SKM-1 (cell line): ENCODE measurements around the gene CDC42BPA.
"Not testable (repeated sequence)": the region's sequence is repeated elsewhere in the genome, so short reads cannot be mapped to it uniquely, and the experiment has no call there.

Experiments
- DNase-seq: peaks from one replicate; lab custom pipeline; 2025; ENCODE audit not compliant: unreplicated experiment; lab: John Stamatoyannopoulos, UW

Gene CDC42BPA

DNA sequence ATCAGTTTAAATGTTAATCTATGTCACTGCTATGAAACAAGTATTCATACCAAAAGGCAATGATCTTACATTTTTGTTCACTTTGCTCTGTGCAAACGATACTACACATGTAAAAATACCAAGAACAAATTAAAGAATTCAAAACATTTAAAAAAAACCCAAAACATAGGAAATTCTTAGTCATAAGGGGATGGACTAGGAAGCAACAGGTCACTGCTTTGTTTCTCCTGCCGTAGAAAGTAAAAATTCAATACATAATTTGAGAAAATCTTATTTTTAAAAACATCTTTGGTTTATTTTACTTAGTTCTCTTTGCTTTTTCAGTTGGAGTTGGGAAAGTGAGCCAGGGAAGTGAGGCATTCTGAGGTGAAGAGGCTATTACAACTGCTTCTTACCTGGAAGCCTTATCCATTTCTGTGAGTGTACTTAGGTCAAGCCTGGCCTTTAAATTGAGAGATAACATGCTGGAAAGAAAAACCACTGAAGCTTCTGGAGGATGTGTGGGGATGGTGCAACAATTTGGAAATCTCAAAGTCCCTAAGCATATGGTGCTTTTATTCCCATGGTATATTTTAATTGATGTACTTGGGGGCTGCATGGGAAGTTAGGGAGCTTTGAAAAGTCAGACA, 183.5 kb downstream of the CDC42BPA start:
- DNase-seq, result no peak

DNA sequence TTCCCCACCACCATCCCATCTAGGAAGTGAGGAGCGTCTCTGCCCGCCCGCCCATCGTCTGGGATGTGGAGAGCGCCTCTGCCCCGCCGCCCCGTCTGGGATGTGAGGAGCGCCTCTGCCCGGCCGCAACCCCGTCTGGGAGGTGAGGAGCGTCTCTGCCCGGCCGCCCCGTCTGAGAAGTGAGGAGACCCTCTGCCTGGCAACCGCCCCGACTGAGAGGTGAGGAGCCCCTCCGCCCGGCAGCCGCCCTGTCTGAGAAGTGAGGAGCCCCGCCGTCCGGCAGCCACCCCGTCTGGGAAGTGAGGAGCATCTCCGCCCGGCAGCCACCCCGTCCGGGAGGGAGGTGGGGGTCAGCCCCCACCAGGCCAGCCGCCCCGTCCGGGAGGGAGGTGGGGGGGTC, 185.6 kb downstream of the CDC42BPA start:
- DNase-seq, result not testable (repeated sequence)

DNA sequence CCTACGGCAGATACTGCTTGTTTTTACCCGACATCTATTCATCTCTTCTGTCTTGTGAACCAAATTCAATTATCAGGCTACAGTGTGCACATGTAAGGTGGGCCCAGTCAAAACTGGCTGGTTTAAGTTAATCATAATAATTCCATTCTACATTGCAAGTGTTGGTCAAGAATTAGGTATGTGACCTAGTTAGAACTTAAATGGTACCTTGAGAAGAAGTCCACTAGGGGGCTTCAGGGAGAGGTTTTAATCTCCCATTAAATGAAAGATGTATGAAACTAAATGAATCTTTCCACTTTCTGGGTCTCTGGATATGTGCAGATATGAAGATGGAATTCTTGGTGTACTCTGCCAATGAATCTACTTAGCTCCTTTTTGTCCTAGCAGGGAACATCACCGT, 187.1 kb downstream of the CDC42BPA start:
- DNase-seq, result no peak

DNA sequence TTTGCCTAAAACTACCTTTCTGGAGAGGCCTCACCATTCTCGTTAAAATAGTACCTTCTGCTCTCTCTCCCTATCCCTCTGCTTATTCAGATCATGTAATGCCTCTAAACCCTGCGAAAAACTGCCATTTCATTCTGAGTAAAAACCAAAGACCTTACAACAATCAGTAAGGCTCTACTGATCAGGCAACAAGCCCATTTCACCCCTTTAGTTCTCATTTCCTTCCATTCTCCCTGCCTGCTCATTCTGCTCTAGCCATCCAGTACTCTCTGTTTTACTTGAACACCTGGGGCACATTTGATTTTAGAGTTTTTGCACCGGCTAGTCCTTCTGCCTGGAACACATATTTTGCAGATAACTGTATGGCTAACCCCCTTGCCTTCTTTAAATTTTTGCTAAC, 190.4 kb downstream of the CDC42BPA start:
- no peak for DNase-seq

DNA sequence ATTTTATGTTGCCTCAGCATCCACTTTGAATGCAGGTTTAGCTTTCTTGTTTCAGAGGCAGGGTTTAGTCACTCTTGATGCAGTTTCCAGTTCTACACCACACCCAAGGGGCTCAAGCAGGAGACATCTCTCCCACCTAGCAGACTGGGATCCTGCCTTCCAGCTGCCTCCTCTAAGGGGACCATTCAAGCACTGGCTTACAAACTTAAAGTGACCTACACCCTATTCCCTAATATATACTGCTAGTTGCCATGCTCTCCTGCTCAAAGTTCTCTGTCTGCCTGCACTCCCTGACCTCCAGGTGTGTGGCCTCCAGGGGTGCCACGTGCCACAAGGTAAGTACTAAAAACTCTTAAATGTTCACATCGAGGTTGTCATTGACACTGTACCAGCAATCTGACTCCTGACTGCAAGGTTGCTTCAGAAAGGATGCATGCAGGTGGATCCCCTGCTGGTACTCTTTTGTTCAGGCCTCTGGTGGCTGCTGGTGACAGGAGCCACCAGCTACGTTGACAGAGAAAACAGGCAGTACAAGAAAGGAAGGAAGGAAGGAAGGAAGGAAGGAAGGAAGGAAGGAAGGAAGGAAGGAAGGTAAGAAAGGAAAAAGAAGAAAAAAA, 192.3 kb downstream of the CDC42BPA start:
- DNase-seq, result no peak

DNA sequence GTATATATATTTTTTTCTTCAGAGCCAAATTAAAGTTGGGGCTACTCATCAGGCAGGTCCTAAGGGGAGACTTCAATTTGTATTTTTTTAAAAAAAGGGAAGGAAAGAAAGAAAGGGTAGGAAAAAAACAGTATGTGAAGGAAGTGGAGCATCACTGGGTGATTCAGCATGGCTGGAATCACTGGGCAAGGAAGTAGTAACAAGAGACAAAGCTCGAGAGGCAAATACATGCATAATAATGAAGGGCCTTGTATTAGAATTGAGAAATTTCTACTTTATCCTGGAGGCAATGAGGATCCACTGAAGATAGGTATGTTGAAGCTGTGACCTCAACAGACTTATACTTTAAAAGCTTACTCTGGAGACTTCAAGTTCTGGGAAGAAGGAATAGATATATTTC, 193.8 kb downstream of the CDC42BPA start:
- no peak for DNase-seq

DNA sequence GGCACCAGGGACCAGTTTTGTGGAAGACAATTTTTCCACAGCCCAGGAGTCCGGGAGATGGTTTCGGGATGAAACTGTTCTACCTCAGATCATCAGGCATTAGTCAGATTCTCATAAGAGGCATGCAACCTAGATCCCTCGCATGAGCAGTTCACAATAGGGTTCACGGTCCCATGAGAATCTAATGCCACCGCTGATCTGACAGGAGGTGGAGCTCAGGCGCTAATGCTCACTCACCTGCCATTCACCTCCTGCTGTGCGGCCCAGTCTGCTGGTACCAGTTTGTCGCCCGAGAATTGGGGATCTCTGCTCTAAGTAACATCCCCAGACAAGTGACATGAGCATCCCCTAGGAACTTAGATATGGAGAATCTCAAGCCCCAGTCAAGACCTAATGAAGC, 197.5 kb downstream of the CDC42BPA start:
- no peak for DNase-seq

DNA sequence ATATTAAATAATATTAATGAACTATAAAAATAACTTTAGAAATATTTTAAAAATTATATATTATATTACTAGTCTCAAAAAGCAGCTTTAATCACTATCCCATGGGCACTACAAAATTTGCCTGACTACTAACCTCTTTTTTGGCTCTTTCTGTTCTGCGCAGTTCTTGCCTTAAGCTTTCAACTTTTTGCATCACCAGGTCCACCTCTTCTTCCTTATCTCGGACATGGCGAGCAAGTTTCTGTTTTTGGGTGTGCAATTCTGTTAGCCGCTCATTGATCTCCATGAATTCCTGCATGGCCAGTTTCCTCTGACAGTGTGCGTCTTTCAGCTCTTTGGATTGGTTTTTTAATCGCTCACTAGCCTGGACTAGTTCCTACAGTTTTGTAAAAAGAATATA, 205.8 kb downstream of the CDC42BPA start:
- DNase-seq, result no peak

DNA sequence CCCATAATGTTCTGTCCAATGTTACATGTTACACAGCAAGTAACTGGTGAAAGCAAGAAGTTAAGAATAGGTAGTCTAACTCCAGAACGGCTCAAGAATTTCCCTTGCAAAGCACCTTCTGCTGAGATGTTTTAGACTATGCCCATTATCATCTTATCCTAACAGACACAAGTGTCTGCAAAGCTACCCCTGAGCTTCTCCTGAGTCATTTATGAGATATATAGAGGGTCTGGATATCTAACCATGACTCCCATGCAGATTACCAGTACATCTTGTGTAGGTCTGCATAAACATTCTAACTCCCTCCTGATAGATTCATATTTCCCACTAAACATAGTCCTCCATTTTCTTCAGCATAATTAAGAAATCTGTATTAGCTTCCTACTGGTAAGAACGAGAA, 206.5 kb downstream of the CDC42BPA start:
- no peak for DNase-seq

DNA sequence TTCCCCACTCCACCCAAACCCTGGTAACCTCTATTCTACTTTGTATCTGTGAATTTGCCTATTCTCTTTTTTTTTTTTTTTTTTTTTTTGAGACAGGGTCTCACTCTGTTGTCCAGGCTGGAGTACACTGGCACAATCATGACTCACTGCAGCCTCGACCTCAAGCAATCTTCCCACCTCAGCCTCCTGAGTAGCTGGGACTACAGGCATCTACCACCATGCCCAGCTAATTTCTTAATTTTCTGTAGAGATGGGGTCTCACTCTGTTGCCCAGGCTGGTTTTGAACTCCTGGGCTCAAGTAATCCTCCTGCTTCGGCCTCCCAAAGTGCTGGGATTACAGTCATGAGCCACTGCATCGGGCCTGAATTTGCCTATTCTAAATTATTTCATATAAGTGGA, 213.0 kb downstream of the CDC42BPA start:
- not testable (repeated sequence) for DNase-seq

DNA sequence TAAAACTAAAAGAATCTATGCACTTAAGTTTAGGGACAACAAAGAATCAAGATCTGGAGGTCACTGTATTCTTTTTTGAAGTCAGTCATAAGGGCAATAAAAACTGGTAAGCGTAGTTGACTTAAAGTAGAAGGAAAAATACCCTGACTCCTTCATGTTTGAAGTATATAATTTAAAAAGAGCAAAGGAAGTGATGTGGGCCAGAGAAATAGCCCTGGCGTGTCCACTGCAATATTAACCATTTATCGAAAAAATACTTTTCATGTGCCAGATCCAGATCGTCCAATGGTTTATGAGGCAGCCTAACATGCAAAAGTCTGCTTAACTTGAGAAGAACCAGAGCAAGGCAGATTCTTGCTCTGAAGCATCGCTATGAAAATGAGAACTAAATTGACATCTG, 216.2 kb downstream of the CDC42BPA start:
- no peak for DNase-seq

DNA sequence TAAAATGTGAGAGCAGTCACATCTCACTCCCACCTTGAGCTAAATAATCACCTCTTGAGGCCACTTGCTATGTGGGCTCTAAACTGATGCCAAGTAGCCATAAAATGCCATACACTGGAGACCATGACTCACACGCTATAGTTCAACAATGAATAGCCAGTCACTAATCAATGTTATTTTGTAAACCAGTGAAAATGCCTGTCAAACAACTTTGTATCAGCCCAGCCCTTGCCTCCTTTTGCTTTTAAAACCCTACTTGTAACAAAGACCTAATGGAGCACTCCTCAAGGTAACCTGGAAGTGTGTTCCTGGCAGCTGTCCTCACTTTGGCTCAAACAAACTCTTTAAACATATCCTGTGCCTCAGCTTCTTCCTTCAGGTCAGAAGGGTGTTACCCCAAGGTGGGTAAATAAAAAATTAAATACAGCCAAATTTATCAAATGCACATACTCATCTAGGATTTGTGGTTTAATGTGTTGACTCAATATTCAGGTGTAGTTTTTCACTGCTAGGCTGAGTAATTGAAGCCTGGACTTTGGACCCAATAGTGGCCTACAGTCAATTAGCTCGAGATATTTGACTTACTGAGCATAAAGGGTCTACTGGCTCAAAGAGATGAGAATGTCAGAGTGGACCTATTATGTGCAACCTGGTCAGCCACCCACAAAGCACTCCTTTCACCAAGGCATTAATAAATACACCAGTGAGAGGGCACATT, 223.9 kb downstream of the CDC42BPA start:
- no peak for DNase-seq

DNA sequence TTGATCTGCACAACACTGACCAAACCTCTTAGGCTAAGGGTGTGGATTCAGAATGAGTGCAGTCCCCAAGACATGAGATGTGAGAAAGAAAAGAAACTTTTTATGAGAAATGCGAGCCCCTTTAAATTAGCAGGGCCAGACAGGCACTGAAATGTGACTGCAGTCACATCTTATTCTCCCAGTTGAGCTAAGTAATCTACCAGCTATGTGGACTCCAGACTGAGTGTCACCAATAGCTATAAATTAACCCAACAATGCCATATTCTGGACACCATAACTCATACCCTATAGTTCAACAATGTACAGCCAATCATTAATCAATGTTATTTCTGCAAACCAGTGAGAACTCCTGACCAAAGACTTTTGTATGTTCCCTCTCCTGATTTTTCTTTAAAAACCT, 225.0 kb downstream of the CDC42BPA start:
- no peak for DNase-seq

DNA sequence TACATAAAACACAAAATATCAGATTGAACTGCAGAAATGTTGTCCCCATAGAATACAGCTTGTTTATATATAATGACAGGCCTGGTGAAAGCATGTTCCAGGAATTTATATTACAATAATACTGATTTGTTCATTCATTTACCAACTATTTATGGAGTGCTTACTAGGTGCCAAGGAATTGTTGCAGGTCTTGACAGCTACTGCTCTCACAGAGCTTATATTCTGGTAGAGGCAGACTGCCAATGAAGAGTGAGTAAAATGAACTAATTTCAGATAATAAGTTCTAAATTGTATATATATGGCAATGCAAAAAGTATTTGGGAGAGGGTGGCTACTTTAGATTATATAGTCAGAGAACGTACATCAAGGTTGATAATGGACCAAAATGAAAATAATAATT, 226.2 kb downstream of the CDC42BPA start:
- DNase-seq, result no peak

DNA sequence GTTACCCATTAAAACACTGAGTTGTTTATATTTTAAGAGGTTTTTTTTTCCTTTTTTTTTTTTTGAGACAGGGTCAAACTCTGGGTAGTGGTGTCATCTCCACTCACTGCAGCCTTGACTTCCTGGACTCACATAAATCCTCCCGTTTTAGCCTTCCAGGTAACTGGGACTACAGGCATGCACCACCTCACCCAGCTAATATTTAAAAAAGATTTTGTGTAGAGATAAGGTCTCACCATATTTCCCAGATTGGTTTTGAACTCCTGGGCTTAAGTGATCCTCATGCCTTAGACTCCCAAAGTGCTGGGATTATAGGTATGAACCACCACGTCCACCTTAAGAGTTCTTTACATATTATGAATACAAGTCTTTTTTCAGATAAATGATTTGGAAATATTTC, 231.7 kb downstream of the CDC42BPA start:
- DNase-seq, result no peak

DNA sequence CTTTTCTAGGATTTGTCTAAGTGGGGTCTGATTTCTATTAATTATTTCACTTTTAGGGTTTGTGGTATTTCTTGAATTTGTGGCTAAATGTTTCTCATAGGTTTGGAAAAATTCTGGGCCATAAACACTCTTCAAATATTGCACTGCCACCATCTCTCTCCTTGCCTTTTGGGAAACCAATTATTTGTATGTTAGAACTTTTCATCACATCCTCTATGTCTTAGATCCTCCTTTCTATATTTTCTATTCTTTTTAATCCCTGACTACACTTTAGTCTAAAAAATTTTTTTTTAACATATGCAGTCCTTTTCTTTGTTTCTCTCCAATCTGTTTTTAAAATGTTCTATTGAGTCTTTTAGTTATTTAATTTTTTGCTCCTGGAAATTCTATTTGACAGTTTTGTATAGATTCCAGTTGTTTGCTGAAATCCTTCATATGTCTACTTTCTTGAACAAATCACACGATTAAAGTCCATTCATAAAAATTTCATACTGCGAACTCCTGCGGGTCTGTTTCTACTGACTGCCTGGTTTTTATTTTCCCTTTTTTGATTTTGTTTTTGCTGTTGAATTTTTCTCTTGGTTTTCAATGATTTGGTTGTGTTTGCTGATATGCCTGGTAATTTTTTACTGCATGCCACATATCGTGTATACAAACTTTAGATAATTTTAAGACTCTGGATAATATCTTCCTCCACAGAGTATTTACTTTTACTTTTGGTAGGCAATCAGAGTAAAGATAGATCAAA, 235.1 kb downstream of the CDC42BPA start:
- DNase-seq, result no peak

DNA sequence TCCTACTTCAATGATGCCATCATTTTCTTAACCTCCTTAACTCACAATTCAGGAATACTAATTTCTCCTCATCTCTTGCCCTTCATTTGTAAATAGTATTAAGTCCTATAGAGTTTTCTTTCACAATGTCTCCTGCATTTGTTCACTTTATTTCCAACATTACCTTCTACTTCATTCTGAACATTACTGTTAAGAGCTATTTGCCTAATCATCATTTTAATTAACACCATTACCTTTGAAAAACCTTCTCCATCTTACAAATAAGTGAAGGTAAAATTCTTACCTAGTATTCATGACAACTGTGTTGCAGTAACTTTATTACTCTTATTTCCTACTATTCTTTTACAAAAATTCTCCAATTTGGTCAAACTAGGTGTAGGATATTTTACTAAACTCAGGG, 240.5 kb downstream of the CDC42BPA start:
- DNase-seq, result no peak

DNA sequence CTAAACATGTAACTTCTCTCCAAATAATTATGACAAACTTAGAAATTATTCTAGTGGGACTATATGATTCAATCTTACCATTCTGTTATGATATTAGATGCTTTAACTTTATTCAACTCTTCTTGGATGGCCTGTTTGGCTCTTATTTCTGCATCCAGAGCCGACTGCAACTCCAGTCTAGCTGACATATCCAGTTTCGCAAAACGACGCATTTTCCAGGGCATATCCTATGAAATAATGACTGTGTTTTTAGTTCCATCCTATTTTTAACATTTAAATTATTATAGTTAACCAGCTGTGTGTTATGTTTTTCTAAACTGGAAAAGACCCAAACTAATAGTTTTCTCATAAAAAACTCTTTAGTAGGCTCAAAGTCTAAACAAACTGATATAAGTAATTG, 244.5 kb downstream of the CDC42BPA start:
- DNase-seq, result no peak

DNA sequence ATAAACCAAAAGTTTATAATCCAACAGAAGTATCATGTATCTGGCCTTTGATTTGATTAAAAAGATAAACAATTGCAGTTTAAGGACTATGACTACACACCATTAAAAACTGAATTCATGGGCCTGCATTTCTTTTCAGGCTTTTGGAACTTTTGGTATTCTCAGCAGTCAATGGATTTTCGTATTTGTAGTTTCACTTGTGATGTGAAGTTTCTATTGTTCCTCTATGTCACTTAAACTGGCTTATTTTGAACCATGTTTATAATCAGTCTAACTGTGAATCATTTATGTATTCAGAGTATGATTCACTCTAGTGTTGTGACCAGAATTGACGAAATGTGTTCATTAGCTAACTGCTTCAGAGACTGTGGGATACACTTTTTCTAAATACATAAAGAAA, 245.3 kb downstream of the CDC42BPA start:
- DNase-seq, result no peak

DNA sequence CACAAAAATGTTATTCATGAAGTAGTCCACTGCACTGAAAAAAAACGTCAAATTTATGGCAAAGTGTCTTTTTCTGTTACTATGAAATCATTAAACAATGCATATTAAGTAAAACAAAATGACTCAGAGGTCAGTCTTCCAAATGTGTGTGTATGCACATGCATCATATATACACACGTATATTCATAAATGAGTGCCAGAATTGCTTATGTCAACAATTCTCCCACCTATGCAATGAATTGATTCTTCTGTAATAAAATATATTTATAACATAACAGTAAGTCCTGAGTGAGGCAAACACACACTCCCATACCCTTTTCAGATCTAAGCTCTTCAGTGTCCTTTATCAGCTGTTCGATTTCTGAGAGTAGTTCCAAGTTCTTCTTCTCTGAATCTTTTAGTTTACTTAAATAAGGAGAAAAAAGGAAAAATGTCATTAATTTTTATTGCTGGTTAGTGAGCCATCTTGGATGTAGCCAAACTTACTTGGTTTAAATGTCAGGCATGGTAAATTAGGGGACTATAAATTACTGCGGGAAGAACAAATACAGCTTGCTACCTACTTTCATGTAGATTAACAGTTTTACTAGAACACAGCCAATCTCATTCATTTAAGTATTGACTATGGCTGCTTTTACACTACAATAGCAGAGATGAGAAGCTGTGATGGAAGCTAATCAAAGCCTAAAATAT, 246.3 kb downstream of the CDC42BPA start:
- DNase-seq, result no peak

DNA sequence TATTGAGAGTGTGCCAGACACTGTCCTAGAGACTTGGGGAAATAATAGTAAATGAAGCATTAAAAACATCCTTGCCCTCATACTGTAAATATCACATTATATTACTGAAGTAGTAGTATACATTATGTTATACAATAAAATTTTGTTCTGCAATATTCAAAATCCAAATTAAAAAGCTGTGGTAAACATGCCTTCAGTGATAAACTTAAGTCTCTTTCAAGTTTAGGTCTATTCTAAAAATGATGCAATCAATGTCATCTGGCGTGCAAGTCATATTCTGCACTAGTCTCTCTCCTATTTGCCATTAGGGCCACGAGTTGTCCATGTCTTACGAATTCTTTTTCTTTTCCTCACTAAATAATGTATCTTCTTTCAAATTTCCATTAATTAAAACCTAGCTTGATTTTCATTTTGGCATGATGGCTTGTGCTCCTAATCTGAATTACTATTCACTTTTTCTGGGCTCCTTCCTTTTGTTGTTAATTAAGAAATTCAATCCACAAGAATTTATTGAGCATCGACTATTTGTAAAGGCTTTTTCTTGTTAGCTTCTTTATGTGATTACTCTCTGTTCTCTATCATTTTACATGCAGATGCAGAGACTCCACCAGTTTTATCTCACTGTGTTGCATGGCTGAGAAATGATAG, 247.5 kb downstream of the CDC42BPA start:
- no peak for DNase-seq
